Measurements from ENCODE around the gene FNBP1.

GRCh38 chr9:129989740-129990139 is 53.2 kb downstream of the FNBP1 start:
- TF ChIP-seq CTCF (IDR thresholded peaks at IDR 0.05) (no peak), EZH2 (IDR thresholded peaks at IDR 0.05; ENCODE audit: borderline replicate concordance, insufficient read depth, low read depth, low read length, poor library complexity, severe bottlenecking) (no peak)

Data from B cell (primary cell).